Activated CD4-positive, alpha-beta T cell treated with anti-CD3 and anti-CD28 coated beads, Interleukin-2, amount 50 U/mL, for 24 hours (primary cell): ENCODE results near the gene TMEM205.
A peak's percentile ranks its signal among the peaks of the same experiment; 100 is the strongest.
"Not testable (repeated sequence)": the region's sequence is repeated elsewhere in the genome, so short reads cannot be mapped to it uniquely, and the experiment has no call there.

Experiments used
- DNase-seq, 2 donors: peaks; one replicate each; pipeline ENCODE4 v3.0.0-alpha.2; 2020; ENCODE audit warnings: low read depth in 1 of 2, low spot score in 1 of 2

TMEM205 gene

GRCh38 chr19:11340099-11340467, 6.0 kb downstream of the TMEM205 start:
- DNase-seq: not testable (repeated sequence)

GRCh38 chr19:11339254-11340098, 6.6 kb downstream of the TMEM205 start, which contains the start of gene RAB3D:
RAB3D (minus strand) TSS chr19:11339657; CDS start chr19:11337399, 2,258 bp downstream.
- peak; percentile 59 to 77 for DNase-seq

GRCh38 chr19:11338569-11339253, 7.4 kb downstream of the TMEM205 start:
- no peak for DNase-seq

GRCh38 chr19:11338121-11338520, 7.9 kb downstream of the TMEM205 start:
- no peak for DNase-seq

- no peak for DNase-seq
These were observed 9.0 kb downstream of the TMEM205 start for GRCh38 chr19:11337080-11337479.

GRCh38 chr19:11335449-11336146, 10.5 kb downstream of the TMEM205 start:
- DNase-seq: no peak

- DNase-seq: not testable (repeated sequence)
These were observed 12.2 kb downstream of the TMEM205 start for GRCh38 chr19:11333838-11334237.

GRCh38 chr19:11332822-11333221, 13.2 kb downstream of the TMEM205 start:
- no peak for DNase-seq

- DNase-seq: no peak
These were observed 14.6 kb downstream of the TMEM205 start for GRCh38 chr19:11331502-11331901.

GRCh38 chr19:11330127-11330526, 15.9 kb downstream of the TMEM205 start:
- DNase-seq: no peak

GRCh38 chr19:11325544-11325943, 20.5 kb downstream of the TMEM205 start:
- DNase-seq: no peak

GRCh38 chr19:11324748-11325389, 21.2 kb downstream of the TMEM205 start:
- no peak for DNase-seq

GRCh38 chr19:11324079-11324661, 21.9 kb downstream of the TMEM205 start:
- no peak for DNase-seq

GRCh38 chr19:11323601-11324078, 22.4 kb downstream of the TMEM205 start:
- no peak for DNase-seq

- DNase-seq: no peak
These were observed 23.6 kb downstream of the TMEM205 start for GRCh38 chr19:11322269-11323024.

GRCh38 chr19:11321191-11322126, 24.6 kb downstream of the TMEM205 start:
- DNase-seq: no peak

GRCh38 chr19:11320278-11320995, 25.6 kb downstream of the TMEM205 start:
- DNase-seq: not testable (repeated sequence)

- no peak for DNase-seq
These were observed 39.7 kb downstream of the TMEM205 start for GRCh38 chr19:11306337-11306736.
